ENCODE measurements around the gene TPMT.

TPMT gene

GRCh38 chr6:18148304-18149025 is 6.4 kb downstream of the TPMT start:
- Mint-ChIP-seq H3K27me3 (no peaks in the 10 kb centered on the region), H3K36me3 (peaks cover 2 to 8% of the 10 kb centered on the region in 2 donors), H3K27ac (no peak overlapping the region), H3K9me3 (peaks cover 0 to 1% of the 10 kb centered on the region in 2 donors), H3K4me3 (no peak overlapping the region), H3K4me1 (peaks cover 8 to 11% of the 10 kb centered on the region in 2 donors)
- ATAC-seq (replicated peaks) (no peak), DNase-seq (no peak)

GRCh38 chr6:18147616-18148015 is 7.3 kb downstream of the TPMT start:
- H3K27me3 Mint-ChIP-seq, result no peaks in the 10 kb centered on the region
- H3K4me3 Mint-ChIP-seq, result no peak overlapping the region
- H3K9me3 Mint-ChIP-seq, result no peaks in the 10 kb centered on the region
- ATAC-seq (replicated peaks) (no peak), DNase-seq (no peak)
- no peak overlapping the region for H3K27ac Mint-ChIP-seq
- peaks cover 2 to 4% of the 10 kb centered on the region in 2 donors for H3K4me1 Mint-ChIP-seq
- H3K36me3 Mint-ChIP-seq, result peaks cover 7 to 8% of the 10 kb centered on the region in 2 donors

DNA sequence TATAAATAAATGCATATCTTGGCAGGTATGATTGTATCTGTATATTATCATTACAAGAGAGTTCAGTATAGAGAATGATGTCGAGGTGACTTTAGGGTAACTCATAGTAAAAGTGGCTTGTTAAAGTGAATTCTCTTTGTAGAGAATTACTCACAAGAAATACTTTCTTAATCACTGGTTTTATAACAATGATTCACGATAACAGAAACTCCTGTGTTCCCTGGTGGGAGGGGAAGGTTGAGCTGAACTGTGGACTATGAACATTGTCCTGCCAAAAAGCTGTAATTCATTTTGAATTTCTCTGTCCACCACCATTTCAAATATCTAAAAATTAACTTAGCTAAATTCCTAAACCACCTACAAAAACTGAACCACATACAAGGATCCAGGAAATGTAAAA is 7.7 kb downstream of the TPMT start:
- no peak for DNase-seq
- no peak overlapping the region for H3K27ac Mint-ChIP-seq

GRCh38 chr6:18142591-18142861 is 12.4 kb downstream of the TPMT start:
- no peak overlapping the region for H3K4me3 Mint-ChIP-seq
- H3K27me3 Mint-ChIP-seq, result no peaks in the 10 kb centered on the region
- peaks cover 18 to 24% of the 10 kb centered on the region in 2 donors for H3K36me3 Mint-ChIP-seq
- no peak overlapping the region for H3K27ac Mint-ChIP-seq
- H3K4me1 Mint-ChIP-seq, result peaks cover 0 to 2% of the 10 kb centered on the region in 2 donors
- H3K9me3 Mint-ChIP-seq, result no peaks in the 10 kb centered on the region
- ATAC-seq (replicated peaks) (no peak), DNase-seq (no peak)

More for the DNA sequence above, 7.7 kb downstream of the TPMT start:
- Mint-ChIP-seq H3K27me3 (no peaks in the 10 kb centered on the region), H3K9me3 (no peaks in the 10 kb centered on the region), H3K36me3 (peaks cover 10% of the 10 kb centered on the region in 2 donors), H3K4me1 (peaks cover 0 to 2% of the 10 kb centered on the region in 2 donors), H3K4me3 (no peak overlapping the region)
- ATAC-seq (replicated peaks), result no peak

GRCh38 chr6:18141805-18142590 is 12.9 kb downstream of the TPMT start:
- H3K4me1 Mint-ChIP-seq, result peaks cover 0 to 2% of the 10 kb centered on the region in 2 donors
- no peak for ATAC-seq (replicated peaks)
- peaks cover 18 to 24% of the 10 kb centered on the region in 2 donors for H3K36me3 Mint-ChIP-seq
- H3K27ac Mint-ChIP-seq, result no peak overlapping the region
- H3K27me3 Mint-ChIP-seq, result no peaks in the 10 kb centered on the region
- H3K9me3 Mint-ChIP-seq, result no peaks in the 10 kb centered on the region
- no peak for DNase-seq
- no peak overlapping the region for H3K4me3 Mint-ChIP-seq

GRCh38 chr6:18139935-18140621 is 14.8 kb downstream of the TPMT start:
- Mint-ChIP-seq H3K27ac (no peak overlapping the region), H3K9me3 (no peaks in the 10 kb centered on the region), H3K4me3 (no peak overlapping the region), H3K27me3 (no peaks in the 10 kb centered on the region), H3K4me1 (peaks cover 0 to 2% of the 10 kb centered on the region in 2 donors), H3K36me3 (peaks cover 24 to 28% of the 10 kb centered on the region in 2 donors)
- DNase-seq, result no peak
- ATAC-seq (replicated peaks), result no peak

DNA sequence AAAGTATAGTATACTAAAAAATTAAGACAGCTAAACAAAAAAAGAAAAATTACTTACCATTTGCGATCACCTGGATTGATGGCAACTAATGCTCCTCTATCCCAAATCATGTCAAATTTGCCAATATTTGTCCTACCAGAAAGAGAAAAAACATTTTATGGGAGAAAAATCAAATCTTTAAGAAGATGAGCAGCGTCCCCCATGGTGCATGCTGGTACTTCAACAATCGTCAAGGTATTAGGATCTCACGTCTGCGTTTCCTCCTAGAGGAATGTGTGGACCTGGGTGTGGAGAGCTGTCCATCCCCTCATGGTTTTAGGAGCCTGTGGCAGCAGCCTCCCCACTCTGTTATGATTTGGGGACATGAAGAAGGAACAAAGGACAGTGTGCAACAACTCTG is 16.0 kb downstream of the TPMT start:
- Mint-ChIP-seq H3K36me3 (peaks cover 27 to 28% of the 10 kb centered on the region in 2 donors), H3K4me1 (peaks cover 0 to 2% of the 10 kb centered on the region in 2 donors), H3K27me3 (no peaks in the 10 kb centered on the region), H3K9me3 (no peaks in the 10 kb centered on the region), H3K27ac (no peak overlapping the region), H3K4me3 (no peak overlapping the region)
- DNase-seq (no peak), ATAC-seq (replicated peaks) (no peak)

- ATAC-seq (replicated peaks) (no peak), DNase-seq (no peak)
- Mint-ChIP-seq H3K27ac (no peak overlapping the region), H3K9me3 (no peaks in the 10 kb centered on the region), H3K36me3 (peaks cover 16 to 20% of the 10 kb centered on the region in 2 donors), H3K4me3 (no peak overlapping the region), H3K27me3 (no peaks in the 10 kb centered on the region), H3K4me1 (no peaks in the 10 kb centered on the region)
These were observed 18.6 kb downstream of the TPMT start for GRCh38 chr6:18136260-18136659.

GRCh38 chr6:18135171-18135570 is 19.7 kb downstream of the TPMT start:
- Mint-ChIP-seq H3K27ac (no peak overlapping the region), H3K27me3 (no peaks in the 10 kb centered on the region), H3K4me1 (no peaks in the 10 kb centered on the region), H3K36me3 (peaks cover 12 to 13% of the 10 kb centered on the region in 2 donors), H3K9me3 (no peaks in the 10 kb centered on the region), H3K4me3 (no peak overlapping the region)
- ATAC-seq (replicated peaks) (no peak), DNase-seq (no peak)

GRCh38 chr6:18132346-18132745 is 22.5 kb downstream of the TPMT start:
- no peaks in the 10 kb centered on the region for H3K27me3 Mint-ChIP-seq
- DNase-seq (no peak), ATAC-seq (replicated peaks) (no peak)
- no peaks in the 10 kb centered on the region for H3K9me3 Mint-ChIP-seq
- peaks cover 10 to 15% of the 10 kb centered on the region in 2 donors for H3K36me3 Mint-ChIP-seq
- H3K27ac Mint-ChIP-seq, result no peak overlapping the region
- H3K4me3 Mint-ChIP-seq, result no peak overlapping the region
- no peaks in the 10 kb centered on the region for H3K4me1 Mint-ChIP-seq

GRCh38 chr6:18126121-18126520 is 28.8 kb downstream of the TPMT start:
- H3K4me3 Mint-ChIP-seq, result no peak overlapping the region
- DNase-seq, result no peak

GRCh38 chr6:18122128-18123093 is 32.5 kb downstream of the TPMT start, which contains the start of gene NHLRC1:
NHLRC1 (minus strand) TSS chr6:18122677; CDS start chr6:18122606, 71 bp downstream.
- Mint-ChIP-seq H3K36me3 (peaks cover 4% of the 10 kb centered on the region in 2 donors), H3K4me1 (peaks cover 7 to 15% of the 10 kb centered on the region in 2 donors), H3K4me3 (peak within 1 kb of the TSS; percentile 85 to 86), H3K9me3 (peaks cover 0 to 2% of the 10 kb centered on the region in 2 donors), H3K27ac (peak within 1 kb of the TSS; percentile 87), H3K27me3 (peaks cover 0 to 9% of the 10 kb centered on the region in 2 donors)
- peak; percentile 84 for DNase-seq
- ATAC-seq (replicated peaks), result peak; percentile 99

More at GRCh38 chr6:18126121-18126520, 28.8 kb downstream of the TPMT start:
- Mint-ChIP-seq H3K36me3 (peaks cover 2 to 10% of the 10 kb centered on the region in 2 donors), H3K27me3 (peaks cover 0 to 9% of the 10 kb centered on the region in 2 donors), H3K9me3 (peaks cover 0 to 2% of the 10 kb centered on the region in 2 donors), H3K4me1 (peaks cover 7 to 15% of the 10 kb centered on the region in 2 donors), H3K27ac (no peak overlapping the region)
- ATAC-seq (replicated peaks), result no peak

- no peak overlapping the region for H3K27ac Mint-ChIP-seq
- H3K9me3 Mint-ChIP-seq, result peaks cover 0 to 2% of the 10 kb centered on the region in 2 donors
- DNase-seq (peak; percentile 7), ATAC-seq (replicated peaks) (no peak)
- peaks cover 10 to 20% of the 10 kb centered on the region in 2 donors for H3K4me1 Mint-ChIP-seq
- peaks cover 4% of the 10 kb centered on the region in 2 donors for H3K36me3 Mint-ChIP-seq
- peak overlapping the region; percentile 85 to 86 for H3K4me3 Mint-ChIP-seq
- H3K27me3 Mint-ChIP-seq, result peaks cover 0 to 9% of the 10 kb centered on the region in 2 donors
These were observed 33.2 kb downstream of the TPMT start for GRCh38 chr6:18121580-18122127.
